Brain microvascular endothelial cell (primary cell): ENCODE measurements around the gene GMDS.
A peak's percentile ranks its signal among the peaks of the same experiment; 100 is the strongest.

ENCODE experiments used
- DNase-seq: peaks from one replicate; pipeline ENCODE4 v3.0.0-alpha.2; 2020
- H3K27ac ChIP-seq: fragments of 250-450 bp; sonication (Bioruptor Pico); 2 replicates; pipeline ENCODE4 v1.5.1; 2020; ENCODE audit warnings: mild to moderate bottlenecking, moderate library complexity
- H3K27me3 ChIP-seq: fragments of 250-450 bp; sonication (Bioruptor Pico); replicated peaks from 2 replicates; pipeline ENCODE4 v1.5.1; 2020; ENCODE audit warnings: mild to moderate bottlenecking
- H3K36me3 ChIP-seq: fragments of 250-450 bp; sonication (Bioruptor Pico); replicated peaks from 2 replicates; pipeline ENCODE4 v1.5.1; 2020; ENCODE audit warnings: mild to moderate bottlenecking
- H3K4me3 ChIP-seq: 2 replicates; pipeline ENCODE4 v1.5.1; 2011; ENCODE audit warnings: low read depth, mild to moderate bottlenecking, control low read depth, low read length, moderate library complexity
- in situ Hi-C: cut with HindIII; loops from 2 replicates; pipeline ENCODE4 v1.10.0; 2017; ENCODE audit warnings: low sequenced_read_pairs, low pct_ligation_motif_present
- TF ChIP-seq, protein P1 (sequence below): IDR thresholded peaks from 2 replicates; pipeline ENCODE4 v1.5.1; 2011; ENCODE audit warnings: low read depth, mild to moderate bottlenecking, moderate library complexity, low read length, control low read depth, inconsistent platforms; ENCODE audit errors: missing control alignments

GMDS gene

DNA sequence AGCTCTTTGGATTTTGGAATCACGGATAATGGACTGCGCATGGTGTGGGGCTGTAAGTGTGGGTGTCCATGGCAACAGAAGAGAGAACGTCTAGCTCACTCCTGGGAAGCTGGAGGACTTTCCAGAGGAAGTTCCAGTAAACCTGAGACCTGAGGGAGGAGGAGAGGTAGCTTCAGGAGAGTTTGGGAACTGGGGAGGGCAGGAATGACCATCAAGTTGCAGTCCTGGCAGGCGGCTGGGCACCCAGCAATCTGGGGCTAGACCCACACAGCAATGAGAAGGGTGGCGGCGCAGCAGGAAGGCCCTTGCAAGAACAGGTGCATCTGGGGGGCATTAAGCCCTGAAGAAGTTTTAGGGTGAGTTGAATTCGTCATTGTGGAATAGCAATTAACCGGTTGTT is 539.8 kb downstream of the GMDS start:
- Histone ChIP-seq H3K27me3 (no peaks in the 10 kb centered on the region), H3K27ac (no peak overlapping the region), H3K4me3 (no peak overlapping the region), H3K36me3 (no peaks in the 10 kb centered on the region)
- no peak for DNase-seq
- in situ Hi-C loops, result no loop called here
- TF ChIP-seq, protein P1, sequence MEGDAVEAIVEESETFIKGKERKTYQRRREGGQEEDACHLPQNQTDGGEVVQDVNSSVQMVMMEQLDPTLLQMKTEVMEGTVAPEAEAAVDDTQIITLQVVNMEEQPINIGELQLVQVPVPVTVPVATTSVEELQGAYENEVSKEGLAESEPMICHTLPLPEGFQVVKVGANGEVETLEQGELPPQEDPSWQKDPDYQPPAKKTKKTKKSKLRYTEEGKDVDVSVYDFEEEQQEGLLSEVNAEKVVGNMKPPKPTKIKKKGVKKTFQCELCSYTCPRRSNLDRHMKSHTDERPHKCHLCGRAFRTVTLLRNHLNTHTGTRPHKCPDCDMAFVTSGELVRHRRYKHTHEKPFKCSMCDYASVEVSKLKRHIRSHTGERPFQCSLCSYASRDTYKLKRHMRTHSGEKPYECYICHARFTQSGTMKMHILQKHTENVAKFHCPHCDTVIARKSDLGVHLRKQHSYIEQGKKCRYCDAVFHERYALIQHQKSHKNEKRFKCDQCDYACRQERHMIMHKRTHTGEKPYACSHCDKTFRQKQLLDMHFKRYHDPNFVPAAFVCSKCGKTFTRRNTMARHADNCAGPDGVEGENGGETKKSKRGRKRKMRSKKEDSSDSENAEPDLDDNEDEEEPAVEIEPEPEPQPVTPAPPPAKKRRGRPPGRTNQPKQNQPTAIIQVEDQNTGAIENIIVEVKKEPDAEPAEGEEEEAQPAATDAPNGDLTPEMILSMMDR, result no peak

- Histone ChIP-seq H3K27me3 (no peaks in the 10 kb centered on the region), H3K4me3 (no peak overlapping the region), H3K27ac (no peak overlapping the region), H3K36me3 (no peaks in the 10 kb centered on the region)
- in situ Hi-C loops, result no loop called here
- DNase-seq, result no peak
- TF ChIP-seq, protein P1, result no peak
Observed at GRCh38 chr6:1705183-1705582, 540.2 kb downstream of the GMDS start.

- DNase-seq, result no peak
Observed at GRCh38 chr6:1704711-1705110, 540.7 kb downstream of the GMDS start.

GRCh38 chr6:1703923-1704322 is 541.5 kb downstream of the GMDS start:
- H3K27ac ChIP-seq, result no peak overlapping the region
- no peak for DNase-seq
- no peaks in the 10 kb centered on the region for H3K27me3 ChIP-seq
- H3K4me3 ChIP-seq, result no peak overlapping the region
- in situ Hi-C loops, result no loop called here
- TF ChIP-seq, protein P1, result no peak
- no peaks in the 10 kb centered on the region for H3K36me3 ChIP-seq

More at GRCh38 chr6:1704711-1705110, 540.7 kb downstream of the GMDS start:
- no peak overlapping the region for H3K4me3 ChIP-seq
- in situ Hi-C loops, result no loop called here
- TF ChIP-seq, protein P1, result no peak
- H3K27me3 ChIP-seq, result no peaks in the 10 kb centered on the region
- no peak overlapping the region for H3K27ac ChIP-seq
- H3K36me3 ChIP-seq, result no peaks in the 10 kb centered on the region

- no peaks in the 10 kb centered on the region for H3K36me3 ChIP-seq
- no peak overlapping the region for H3K27ac ChIP-seq
- no peak overlapping the region for H3K4me3 ChIP-seq
- in situ Hi-C loops, result no loop called here
- H3K27me3 ChIP-seq, result no peaks in the 10 kb centered on the region
- DNase-seq, result no peak
- TF ChIP-seq, protein P1, result no peak
Observed at GRCh38 chr6:1703091-1703855, 542.1 kb downstream of the GMDS start.

DNA sequence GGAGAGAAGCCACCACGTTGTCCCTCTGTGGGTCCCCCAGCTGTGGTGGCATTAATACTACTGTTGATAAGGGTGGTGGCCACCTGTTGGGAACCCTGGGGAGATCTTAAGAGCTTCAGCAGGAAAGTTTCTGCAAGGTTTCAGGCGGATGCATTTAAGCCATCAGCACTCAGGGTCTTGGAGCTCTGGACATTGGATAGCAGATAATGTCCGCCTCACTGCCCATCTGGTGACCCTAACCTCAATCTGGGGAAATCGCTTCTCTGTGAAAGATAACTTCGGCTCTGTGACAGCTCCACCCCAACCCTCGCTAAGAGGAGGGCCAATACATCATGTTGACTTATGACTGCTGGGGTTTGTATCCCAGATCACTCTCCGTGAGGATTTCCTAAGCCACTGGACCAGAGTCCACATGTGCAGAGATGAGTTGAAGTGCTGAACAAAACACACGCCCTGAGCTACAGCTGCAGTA is 542.8 kb downstream of the GMDS start:
- H3K4me3 ChIP-seq, result no peak overlapping the region
- no peaks in the 10 kb centered on the region for H3K27me3 ChIP-seq
- TF ChIP-seq, protein P1, result no peak
- no peak for DNase-seq
- in situ Hi-C loops, result no loop called here
- no peaks in the 10 kb centered on the region for H3K36me3 ChIP-seq
- peak overlapping the region; percentile 73 for H3K27ac ChIP-seq
